Midbrain (tissue), 1 donor: ENCODE measurements around the gene SLC45A1.

ENCODE experiments used
- DNase-seq: peaks from one replicate; lab custom pipeline; 2025; lab: John Stamatoyannopoulos, UW

SLC45A1 gene

DNA sequence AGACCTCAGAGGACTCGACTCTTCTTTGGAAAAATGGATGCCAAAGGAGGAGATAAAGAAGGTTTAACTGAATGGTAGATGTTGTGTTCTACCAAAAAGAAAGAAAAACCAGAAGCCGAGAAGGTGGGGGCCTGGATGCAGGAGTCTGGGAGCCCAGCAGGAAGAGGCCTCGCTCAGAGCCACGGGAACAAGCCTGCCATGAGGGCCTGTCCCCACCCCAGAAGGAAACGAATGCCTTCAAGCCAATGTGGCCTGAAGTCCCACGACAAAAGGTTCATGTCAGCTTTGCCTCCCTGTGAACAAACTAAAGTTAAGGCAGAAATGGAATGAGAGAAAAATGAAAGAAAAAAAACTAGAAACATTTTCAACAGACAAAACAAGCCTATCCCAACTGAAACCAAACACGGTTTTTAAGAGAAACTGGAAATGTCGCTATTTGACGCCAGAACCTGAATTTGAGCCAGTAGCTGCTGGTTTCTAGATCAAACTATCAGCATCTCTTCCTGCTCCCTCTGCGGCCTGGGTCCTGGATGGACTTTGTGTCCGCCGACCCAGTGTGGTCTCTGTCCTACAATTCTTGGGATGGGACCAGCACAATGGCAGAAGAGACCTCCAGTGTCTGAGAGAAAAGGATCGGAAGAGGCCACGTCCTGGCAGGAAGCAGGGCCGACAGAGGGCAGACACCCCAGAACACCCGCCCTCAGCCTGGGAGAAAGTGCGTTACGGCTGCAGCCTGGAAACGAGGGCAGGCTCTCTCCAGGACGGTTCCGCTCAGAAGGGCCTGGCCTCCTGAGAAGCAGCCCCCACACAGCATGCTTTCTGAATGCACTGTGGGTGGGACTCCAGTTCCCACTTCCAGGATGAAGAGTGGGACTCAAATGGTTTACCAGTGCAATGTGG, 35.2 kb downstream of the SLC45A1 start:
- DNase-seq = no peak

DNA sequence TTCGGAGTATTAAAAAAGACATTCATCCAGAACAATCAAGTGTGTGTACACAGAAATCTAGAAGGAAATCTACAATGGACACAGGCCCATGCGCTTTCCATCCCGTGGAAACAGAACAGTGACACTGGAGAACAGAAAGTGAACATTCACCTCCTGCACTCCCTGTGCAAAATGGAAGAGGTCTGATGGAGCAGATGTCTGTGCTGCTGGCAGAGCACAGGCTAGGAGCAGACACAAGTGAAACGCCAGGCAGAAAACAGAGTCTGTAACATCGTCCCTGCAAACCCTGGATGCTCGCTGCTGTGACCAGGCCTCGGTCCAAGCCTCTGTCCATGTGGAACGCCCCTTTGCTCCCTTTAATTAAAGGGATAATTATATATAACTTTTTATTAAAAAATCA, 36.1 kb downstream of the SLC45A1 start:
- DNase-seq = no peak

DNA sequence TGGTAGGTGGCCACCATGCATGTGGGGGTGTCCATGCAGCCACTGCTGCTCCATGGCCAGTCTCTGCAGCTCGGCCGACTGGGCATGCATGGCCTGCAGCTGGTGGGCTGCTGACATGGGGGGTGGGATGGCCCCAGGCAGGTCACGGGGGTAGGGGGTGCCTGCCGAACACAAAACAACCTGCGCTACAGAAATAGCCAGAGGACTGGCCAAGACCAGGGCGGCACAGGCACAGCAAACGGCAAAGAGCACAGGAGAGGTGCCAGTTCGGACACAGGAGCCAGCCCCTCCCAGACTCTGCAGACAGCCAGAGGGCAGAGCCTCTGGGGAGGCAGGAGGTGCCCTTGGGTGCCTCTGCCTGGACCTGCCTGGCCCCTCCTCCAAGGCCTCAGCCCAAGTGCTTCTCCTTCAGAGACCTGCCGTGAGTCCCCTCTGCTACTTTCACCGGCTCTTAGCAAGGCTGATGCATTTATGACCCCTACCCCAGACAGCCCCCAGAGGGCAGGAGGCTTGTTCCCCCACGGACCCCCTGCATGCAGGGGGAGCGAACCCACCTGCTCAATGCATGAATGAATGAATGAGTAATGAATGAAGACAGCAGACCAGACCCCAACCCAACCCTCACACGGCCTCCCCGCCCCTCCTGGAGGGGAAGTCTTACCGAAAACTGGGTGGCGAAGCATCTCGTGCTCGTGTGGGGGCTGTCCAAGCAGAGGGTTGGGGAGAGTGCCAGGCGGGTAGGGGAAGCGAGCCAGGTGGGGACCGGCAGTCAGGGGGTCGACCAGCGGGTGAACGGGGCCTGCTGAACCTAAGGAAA, 37.7 kb downstream of the SLC45A1 start:
- DNase-seq = no peak

DNA sequence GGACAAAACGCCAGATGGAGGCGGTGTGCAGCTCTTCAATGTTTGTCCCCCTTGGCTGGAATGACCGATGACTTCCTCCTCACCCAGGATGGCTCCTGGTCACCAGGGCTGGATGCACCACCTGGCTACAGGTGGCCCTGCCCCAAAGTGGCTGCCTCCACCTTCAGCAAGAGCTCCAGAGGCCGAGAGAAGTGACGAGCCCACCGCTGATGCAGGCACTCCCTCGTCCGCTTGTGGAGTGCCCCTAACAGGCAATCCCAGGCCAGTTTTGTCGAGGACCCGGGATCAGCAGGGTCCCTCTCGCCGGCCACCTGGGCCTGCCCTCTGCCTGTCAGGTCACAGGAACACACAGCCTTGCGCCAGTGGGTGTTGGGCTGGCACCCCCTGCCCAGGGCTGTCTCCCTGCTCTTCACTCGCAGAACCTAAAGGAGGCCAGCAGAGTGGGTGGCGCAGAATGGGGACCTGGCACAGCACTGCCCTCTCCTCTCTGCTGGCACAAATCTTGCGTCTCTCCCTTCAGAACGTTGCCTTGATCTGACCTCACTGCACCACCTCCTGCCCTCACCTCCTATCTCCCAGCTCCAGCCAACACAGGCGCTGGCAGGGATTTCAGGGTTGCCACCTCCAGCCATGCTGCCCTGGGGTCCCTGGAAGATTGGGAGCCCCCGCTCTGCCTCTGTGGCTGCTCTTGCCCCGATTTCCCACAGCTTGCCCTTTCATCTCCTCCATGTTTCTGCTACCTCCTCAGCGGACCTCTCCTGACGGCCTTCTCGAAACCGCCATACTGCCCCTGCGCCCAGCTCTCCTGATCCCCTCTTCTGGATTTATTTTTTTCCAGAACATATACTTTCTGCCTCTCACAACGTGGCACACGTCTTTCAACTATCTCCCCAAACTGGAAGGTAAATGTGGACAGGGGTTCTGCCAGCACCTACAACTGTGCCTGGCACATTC, 38.6 kb downstream of the SLC45A1 start:
- DNase-seq = no peak

DNA sequence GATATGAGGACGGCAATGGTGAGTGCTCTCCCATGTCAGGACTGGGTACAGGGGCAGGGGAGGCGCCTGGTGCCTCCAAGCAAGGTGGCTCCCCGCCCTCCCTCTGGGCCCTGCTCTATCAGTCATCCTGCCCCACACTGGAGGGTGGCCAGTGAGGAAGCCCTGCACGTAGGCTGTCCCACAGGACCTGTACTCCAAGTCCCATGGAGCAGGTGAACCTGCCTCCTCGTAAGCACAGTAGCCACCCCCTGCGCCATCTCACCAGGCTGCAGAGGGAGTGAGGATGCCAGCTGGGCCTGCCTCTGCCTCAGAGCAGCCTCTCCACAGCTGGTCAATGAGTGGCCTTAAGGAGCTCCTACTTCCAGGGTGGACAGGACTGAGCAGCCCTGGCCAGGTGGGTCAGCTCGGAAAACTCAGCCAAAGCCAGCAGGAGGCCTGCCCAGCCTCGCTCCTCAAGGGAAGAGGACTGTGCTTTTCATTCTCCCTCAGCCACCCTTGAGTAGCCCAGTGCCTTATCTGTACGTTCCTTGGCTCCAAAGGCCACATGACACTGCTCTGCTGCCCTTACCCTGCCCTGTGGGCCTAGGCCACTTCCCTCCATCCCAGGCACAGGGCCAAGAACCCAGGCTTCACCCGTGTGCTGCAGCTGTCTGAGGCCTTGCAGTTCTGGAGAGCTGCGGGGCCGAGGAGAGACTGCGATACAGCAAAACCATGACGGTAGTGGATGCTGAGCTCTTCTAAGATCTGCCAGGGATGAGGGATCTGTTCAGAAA, 39.6 kb downstream of the SLC45A1 start:
- DNase-seq = no peak

DNA sequence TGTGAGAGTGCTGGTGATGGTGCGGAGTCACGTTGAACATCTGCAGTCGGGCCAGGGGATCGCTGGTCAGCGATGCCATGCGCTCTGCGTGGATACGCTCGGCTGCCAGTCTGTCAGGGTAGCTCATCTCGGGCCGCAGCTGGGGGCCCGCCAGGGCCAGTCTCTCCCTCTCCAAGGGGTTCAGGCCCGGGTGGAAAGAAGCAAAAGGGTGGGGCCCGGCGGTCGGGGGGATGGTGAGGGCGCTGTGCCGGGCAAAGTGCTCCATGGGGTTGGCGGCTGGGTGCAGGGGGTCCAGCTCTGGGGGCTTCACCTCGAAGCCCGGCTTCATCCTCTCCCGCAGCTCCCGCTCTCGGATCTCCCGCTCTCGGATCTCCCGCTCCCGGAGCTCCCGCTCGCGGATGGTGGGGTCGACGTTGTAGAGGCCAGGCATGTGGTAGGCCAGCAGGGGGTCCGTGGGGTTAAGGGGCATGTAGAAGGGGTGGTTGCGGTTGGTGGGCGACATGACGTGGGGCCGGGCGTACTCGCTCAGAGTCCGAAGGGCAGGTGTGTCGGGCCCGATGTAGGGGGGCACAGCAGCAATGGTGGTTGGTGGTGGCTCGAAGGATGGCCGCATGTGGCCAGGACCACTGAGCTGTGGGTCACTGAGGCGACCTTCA, 40.5 kb downstream of the SLC45A1 start:
- DNase-seq = no peak

DNA sequence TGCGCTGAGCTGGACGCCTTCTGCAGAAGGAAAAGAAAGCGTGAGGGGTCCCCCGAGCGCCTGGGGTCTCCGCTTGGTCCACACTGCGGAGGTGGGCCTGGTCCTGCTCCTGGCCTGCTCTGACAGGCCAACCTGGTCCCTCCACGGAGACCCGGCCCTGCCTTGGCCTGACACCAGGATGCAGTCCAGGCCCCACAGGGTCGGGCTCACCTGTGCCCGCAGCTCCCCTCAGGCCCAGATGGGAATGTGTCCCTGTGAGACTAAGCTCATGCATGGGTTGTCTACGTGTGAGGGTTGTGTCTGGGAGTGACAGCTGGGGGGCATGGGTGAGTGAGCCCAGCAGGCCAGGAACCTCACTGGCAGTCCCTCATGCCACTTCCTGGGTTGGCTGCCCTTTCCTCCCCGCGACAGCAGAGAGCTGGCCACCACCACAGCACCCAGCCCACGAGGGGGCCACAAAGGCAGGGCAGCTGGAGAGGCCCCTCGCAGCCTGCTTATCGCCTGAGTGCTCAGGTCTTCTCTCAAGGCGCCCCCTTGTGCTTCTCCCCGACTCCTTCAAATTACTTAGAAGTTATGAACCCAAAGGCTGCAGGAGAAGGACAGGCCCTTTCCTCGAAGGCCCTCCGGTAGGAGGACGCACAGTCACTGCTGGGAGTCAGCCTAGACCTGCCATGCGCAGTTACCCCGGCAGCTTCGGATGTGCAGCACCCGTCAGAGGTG, 41.1 kb downstream of the SLC45A1 start:
- no peak for DNase-seq

DNA sequence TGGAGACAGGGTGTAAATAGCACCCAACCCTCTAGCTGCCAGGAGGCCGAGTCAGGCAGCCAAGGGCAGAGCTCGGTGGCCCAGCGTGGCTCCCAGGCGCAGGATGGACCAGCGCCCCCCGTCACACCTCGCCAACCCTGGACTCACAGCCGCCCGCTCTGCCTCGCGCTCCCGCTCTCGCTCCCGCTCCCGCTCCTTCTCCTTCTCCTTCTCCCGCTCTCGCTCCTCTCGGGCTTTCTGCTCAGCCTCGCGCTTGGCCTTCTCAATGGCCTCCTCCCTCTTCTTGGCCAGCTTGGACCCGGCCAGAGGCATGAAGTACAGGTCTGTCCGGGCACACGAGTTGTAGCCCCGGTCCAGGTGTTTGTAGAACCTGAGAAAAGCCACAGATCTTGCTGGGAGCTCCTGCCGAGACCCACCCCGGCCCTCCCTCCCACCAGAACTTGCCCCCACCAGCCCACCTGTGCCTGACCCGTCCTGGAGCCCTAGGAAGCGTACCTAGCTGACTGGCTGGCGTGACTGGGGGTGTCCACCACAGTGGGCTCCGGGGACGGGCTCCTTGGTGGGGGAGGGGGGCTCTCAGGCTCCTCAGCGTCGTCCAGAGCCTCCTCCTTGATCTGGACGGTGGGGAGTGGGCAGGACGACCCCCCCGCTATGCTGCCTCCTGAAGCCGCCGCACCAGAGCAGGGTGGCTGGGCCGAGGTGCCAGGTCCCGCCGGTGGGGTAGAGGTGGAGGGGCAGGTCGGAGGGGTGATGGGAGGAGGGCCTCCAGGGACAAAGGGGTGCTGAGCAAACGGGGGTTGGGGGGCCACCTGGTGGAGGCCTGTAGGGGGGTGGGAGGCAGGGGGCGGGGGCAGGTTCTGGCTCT, 41.9 kb downstream of the SLC45A1 start:
- no peak for DNase-seq

DNA sequence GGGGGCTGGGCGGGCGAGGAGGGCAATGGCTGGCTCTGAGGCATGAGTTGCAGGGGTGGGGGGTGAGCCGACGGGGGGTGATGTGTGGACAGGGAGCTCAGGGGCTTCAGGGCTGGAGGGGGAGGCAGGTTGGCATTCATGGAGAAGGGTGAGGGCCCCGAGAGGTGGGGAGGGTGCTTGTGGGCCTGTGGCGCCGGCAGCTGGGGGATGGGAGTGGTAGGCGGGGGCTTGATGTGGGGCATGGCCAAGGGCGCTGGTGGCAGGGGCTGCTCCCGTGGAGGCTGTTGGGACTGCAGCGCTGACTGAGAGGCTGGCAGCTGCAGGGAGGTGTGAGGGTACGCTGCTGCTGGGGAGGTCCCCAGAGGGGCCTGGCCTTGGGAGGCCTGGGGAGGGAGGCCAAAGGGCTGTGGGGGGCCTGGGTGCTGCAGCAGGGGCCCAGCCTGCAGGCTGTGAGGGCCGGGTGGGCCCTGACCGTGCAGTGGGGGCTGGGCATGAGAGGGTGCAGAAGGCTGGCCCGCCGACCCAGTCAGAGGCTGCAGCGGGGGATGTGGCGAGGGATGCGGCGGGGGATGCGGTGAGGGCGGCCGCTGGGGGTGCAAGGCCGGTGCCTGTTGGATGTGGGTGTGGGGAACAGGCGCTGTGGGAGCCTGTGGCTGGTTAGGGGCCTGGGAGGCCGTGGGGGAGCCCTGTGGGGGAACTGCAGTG, 42.7 kb downstream of the SLC45A1 start:
- DNase-seq = no peak

DNA sequence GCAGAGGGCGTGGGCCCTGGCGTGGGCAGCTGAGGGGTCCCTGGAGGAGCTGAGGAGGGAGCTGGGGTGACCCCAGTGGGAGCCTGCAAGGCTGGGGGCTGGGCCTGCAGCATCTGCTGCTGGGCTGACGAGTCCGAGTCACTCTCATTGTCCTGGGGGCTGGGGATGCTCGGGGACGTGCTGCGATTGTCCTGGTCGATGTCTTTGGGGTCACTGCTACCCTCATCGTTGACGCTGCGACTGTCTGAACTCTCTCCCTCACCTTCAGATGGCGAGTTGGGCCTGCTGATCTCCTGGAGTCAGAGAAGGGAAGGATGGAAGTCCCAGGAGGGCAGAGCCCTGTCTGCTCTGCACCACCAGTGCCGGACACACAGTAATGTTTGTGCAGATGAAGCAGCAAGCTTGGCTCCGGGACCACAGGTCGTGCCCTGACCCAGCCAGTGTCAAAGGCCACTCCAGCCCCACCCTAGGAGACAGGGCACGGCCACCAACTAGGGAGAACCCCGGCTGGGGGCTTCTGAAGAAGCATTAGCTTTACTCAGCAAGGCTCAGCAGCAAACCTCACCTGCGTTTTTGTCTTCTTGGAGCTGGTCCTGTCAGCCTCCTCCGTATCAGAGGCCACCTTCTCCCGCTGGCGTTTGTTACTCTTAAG, 43.4 kb downstream of the SLC45A1 start:
- DNase-seq = no peak

DNA sequence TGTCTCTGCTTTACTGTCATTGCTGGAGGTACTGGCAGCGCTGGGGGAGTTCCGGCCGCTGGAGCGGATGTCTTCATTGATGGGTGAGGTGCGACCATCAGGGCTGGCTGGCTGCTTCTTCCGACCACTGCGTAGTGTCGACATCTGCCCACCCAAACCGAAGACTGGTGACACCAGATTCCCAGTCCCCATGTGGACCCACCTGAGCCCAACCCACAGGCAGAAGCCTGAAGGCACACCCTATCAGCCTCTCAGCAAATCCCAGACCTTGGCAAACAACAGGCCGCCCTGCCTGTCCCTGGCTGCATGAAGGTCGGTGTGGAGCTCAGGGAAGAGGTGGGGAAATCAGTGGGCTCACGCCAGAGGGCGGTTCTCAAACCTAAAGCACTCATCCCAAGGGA, 44.8 kb downstream of the SLC45A1 start:
- no peak for DNase-seq

DNA sequence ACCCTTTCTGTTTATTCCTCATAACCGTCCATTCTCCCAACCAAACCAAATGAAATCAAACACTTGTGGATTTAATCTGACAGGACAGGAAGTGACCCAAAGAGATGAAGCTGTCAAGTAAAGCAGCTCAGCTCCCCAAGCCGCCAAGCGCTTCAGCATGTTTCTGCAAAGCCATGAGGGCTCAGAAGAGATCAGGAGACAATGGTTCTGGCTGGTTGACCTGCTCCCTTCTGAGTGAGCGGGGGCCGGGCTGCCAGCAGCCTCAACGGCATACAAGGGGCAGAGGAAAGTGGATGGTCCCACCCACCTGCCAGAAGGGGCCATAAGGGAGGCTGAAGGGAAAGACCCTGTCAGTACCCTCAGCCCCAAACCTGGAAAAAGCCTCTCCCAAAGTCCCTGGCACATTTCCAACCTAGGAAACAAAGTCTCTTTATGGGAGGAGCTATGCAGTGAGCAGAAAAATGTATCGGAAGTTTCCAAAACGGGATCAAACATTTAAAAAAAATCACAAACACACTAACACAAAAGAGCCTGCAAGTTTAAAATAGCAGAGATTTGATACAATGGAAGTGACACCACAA, 45.4 kb downstream of the SLC45A1 start:
- no peak for DNase-seq

DNA sequence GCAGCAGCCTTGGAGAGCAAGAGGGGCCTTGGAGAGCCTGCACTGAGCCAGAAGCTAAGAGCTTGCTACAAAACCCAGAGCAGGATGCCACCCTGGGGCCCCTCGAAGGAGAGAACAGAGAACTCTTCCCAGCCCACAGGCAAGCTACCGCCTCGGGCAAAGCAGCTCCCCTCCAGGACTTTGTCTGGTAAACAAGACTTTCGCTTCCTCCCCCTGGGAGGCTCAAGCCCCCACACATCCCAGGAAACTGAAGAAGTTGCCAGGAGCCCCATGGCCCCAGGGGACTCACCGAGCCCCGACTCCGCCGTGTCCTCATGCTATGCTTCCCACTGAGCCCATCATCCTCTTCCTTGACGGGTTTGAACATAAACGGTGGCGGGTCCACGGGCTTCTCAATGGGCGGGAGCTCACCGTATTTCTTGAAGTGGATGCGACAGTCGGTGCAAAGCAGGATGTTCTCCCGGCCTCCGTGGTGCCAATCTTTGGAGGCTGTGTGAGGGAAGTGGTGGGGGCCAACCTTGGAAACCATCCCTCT, 45.9 kb downstream of the SLC45A1 start:
- DNase-seq = no peak

DNA sequence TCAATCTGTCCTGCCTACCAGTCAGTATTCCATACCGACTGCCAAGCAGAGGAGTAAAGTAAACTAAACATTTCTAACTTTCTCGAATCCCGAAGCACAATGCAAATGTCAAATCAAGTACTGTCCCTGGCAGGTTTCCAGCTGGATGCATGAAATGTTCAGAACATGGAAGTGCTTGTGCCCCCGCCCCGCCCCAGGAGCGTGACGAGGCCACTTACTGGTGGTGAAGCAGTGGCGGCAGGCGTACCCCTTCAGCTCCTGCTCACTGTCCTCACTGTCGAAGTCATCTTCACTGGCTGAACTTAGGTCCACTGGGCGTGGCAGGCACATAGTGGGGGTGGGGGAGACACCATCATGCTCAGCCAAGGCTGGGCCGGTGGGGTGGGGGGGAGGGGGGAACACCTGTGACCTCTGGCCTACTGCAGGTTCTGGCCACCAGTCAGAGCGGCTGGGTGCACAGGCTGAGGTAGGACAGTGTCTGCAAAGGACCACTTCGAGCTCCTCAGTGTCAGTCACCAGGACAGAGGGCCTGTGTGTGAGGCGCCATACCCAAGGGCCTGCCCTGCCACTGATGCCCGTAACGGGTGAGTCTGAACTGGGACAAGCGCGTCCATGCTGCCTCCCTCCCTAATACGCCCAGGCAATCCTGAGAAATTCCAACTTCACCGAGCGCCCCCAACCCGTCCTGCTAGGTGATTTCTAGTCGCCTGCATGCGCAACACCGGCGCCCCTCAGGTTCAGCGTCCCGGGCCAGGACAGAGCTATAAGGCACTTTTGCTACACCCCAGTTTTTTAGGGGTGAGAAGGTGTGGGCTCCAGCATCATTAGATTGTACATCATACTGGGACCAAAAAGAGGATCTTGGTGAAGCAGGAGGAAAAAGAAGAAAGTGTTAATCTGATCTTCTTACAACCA, 46.9 kb downstream of the SLC45A1 start:
- no peak for DNase-seq

DNA sequence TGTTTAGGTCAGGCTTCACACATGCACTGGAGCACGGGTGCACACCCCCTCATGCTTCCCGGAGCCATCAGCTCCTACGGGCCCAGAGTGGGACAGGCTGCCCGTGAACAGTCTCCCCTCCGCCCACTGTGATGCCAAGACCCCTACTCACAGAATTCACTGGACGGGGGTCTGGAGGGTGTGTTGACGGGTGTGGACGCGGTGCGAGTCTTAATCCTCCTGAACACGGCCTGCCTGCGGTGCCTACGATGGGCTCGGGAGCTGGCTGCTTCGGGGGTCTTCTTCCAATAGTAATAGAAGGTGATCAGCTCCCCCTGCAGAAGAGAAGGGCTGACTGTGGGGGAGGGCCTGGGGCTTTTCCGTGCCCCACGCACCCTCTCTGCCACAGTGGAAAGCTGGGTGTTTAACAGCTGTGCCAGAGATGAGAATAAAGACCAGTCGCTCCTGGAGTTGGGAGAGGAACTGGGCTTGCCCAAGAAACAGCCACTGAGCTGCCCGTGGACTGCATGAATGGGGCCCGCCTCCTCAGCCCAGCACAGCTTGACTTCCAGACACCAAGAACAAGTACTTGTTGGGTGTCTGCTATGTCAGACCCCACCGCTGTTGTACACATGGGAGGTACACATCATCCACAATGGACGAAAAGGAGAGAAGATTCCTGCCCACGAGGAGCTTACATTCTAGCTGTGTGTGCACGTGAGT, 47.9 kb downstream of the SLC45A1 start:
- DNase-seq = no peak
